Measurements from ENCODE around the gene SNTG2.

SNTG2 gene

GRCh38 chr2:1004398-1004797 is 53.7 kb downstream of the SNTG2 start:
- H3K4me1 ChIP-seq (ENCODE audit: control insufficient read depth in 2 of 2, insufficient read depth in 1 of 2, low read depth in 1 of 2, low read length in 2 of 2): no peaks in the 10 kb centered on the region
- no peak overlapping the region for H2AK5ac ChIP-seq (ENCODE audit: low read depth, low read length)

GRCh38 chr2:1010415-1010930 is 59.8 kb downstream of the SNTG2 start:
- H3K27ac ChIP-seq (replicated peaks; ENCODE audit: low read length): peak overlapping the region; percentile 70
- H3K4me2 ChIP-seq (ENCODE audit: insufficient read depth, low read length, poor library complexity, severe bottlenecking): no peak overlapping the region
- no peak overlapping the region for H3K9ac ChIP-seq (ENCODE audit: low read depth, low read length, poor library complexity)
- no peaks in the 10 kb centered on the region for H3K36me3 ChIP-seq (replicated peaks in 1 of 2; ENCODE audit: control insufficient read depth in 2 of 2, insufficient read depth in 2 of 2, low read length in 2 of 2)
- H3K4me3 ChIP-seq (ENCODE audit: low read length in 2 of 2): no peak overlapping the region
- no CpG with 5 or more reads among the region's 7 CpGs for WGBS, 2 donors (ENCODE audit: extremely low coverage in 2 of 2, insufficient read length in 2 of 2, insufficient replicate concordance in 1 of 2)
- no peak overlapping the region for H2BK120ac ChIP-seq (ENCODE audit: low read depth, low read length)
- no peak overlapping the region for H3K14ac ChIP-seq (ENCODE audit: low read length)
- peak overlapping the region; percentile 44 for H2AFZ ChIP-seq (ENCODE audit: low read length)
- no peak overlapping the region for H2BK5ac ChIP-seq (ENCODE audit: low read length)
- H2BK15ac ChIP-seq (ENCODE audit: low read length): no peak overlapping the region
- H3K23ac ChIP-seq (ENCODE audit: low read depth, low read length, poor library complexity): no peak overlapping the region
- DNase-seq (ENCODE audit: low spot score): peak; percentile 31
- H3K4me1 ChIP-seq (ENCODE audit: control insufficient read depth in 2 of 2, insufficient read depth in 1 of 2, low read depth in 1 of 2, low read length in 2 of 2): peaks cover 6 to 9% of the 10 kb centered on the region in 2 donors
- no peak overlapping the region for H4K91ac ChIP-seq (ENCODE audit: low read depth, low read length, poor library complexity)
- no peaks in the 10 kb centered on the region for H3K27me3 ChIP-seq (ENCODE audit: control insufficient read depth in 3 of 3, insufficient read depth in 3 of 3, low read depth in 1 of 3, low read length in 3 of 3)
- no peak overlapping the region for H2BK12ac ChIP-seq (ENCODE audit: low read length)
- H3K79me1 ChIP-seq (ENCODE audit: low read depth, low read length): no peaks in the 10 kb centered on the region
- no peak overlapping the region for H4K8ac ChIP-seq (ENCODE audit: low read depth, low read length)
- no peak overlapping the region for H3K18ac ChIP-seq (ENCODE audit: low read length)
- no peak overlapping the region for H2AK5ac ChIP-seq (ENCODE audit: low read depth, low read length)
- no peaks in the 10 kb centered on the region for H3K9me3 ChIP-seq (replicated peaks in 1 of 2; ENCODE audit: control insufficient read depth in 2 of 2, insufficient read depth in 1 of 2, low read depth in 1 of 2, low read length in 2 of 2)
- no peak overlapping the region for H3K4ac ChIP-seq (ENCODE audit: low read length)

More at GRCh38 chr2:1004398-1004797, 53.7 kb downstream of the SNTG2 start:
- H3K4me3 ChIP-seq (ENCODE audit: low read length in 2 of 2): no peak overlapping the region
- no peaks in the 10 kb centered on the region for H3K9me3 ChIP-seq (replicated peaks in 1 of 2; ENCODE audit: control insufficient read depth in 2 of 2, insufficient read depth in 1 of 2, low read depth in 1 of 2, low read length in 2 of 2)
- H3K14ac ChIP-seq (ENCODE audit: low read length): no peak overlapping the region
- H2AFZ ChIP-seq (ENCODE audit: low read length): no peak overlapping the region
- no peaks in the 10 kb centered on the region for H3K36me3 ChIP-seq (replicated peaks in 1 of 2; ENCODE audit: control insufficient read depth in 2 of 2, insufficient read depth in 2 of 2, low read length in 2 of 2)
- H3K4ac ChIP-seq (ENCODE audit: low read length): no peak overlapping the region
- H2BK5ac ChIP-seq (ENCODE audit: low read length): no peak overlapping the region
- H3K9ac ChIP-seq (ENCODE audit: low read depth, low read length, poor library complexity): no peak overlapping the region
- no peak overlapping the region for H3K4me2 ChIP-seq (ENCODE audit: insufficient read depth, low read length, poor library complexity, severe bottlenecking)
- no peak overlapping the region for H3K27ac ChIP-seq (replicated peaks; ENCODE audit: low read length)
- no peak overlapping the region for H3K18ac ChIP-seq (ENCODE audit: low read length)
- H2BK15ac ChIP-seq (ENCODE audit: low read length): no peak overlapping the region
- no peak overlapping the region for H3K23ac ChIP-seq (ENCODE audit: low read depth, low read length, poor library complexity)
- no peak for DNase-seq (ENCODE audit: low spot score)
- no peaks in the 10 kb centered on the region for H3K79me1 ChIP-seq (ENCODE audit: low read depth, low read length)
- H4K91ac ChIP-seq (ENCODE audit: low read depth, low read length, poor library complexity): no peak overlapping the region
- no CpG with 5 or more reads among the region's 5 CpGs for WGBS, 2 donors (ENCODE audit: extremely low coverage in 2 of 2, insufficient read length in 2 of 2, insufficient replicate concordance in 1 of 2)
- H2BK120ac ChIP-seq (ENCODE audit: low read depth, low read length): no peak overlapping the region
- H2BK12ac ChIP-seq (ENCODE audit: low read length): no peak overlapping the region
- H4K8ac ChIP-seq (ENCODE audit: low read depth, low read length): no peak overlapping the region
- H3K27me3 ChIP-seq (ENCODE audit: control insufficient read depth in 3 of 3, insufficient read depth in 3 of 3, low read depth in 1 of 3, low read length in 3 of 3): no peaks in the 10 kb centered on the region

GRCh38 chr2:1011006-1011405 is 60.4 kb downstream of the SNTG2 start:
- Histone ChIP-seq H4K91ac (ENCODE audit: low read depth, low read length, poor library complexity) (no peak overlapping the region), H2AFZ (ENCODE audit: low read length) (peak overlapping the region; percentile 44), H3K9ac (ENCODE audit: low read depth, low read length, poor library complexity) (no peak overlapping the region), H2BK12ac (ENCODE audit: low read length) (no peak overlapping the region), H3K9me3 (replicated peaks in 1 of 2; ENCODE audit: control insufficient read depth in 2 of 2, insufficient read depth in 1 of 2, low read depth in 1 of 2, low read length in 2 of 2) (no peaks in the 10 kb centered on the region), H3K23ac (ENCODE audit: low read depth, low read length, poor library complexity) (no peak overlapping the region), H3K27me3 (ENCODE audit: control insufficient read depth in 3 of 3, insufficient read depth in 3 of 3, low read depth in 1 of 3, low read length in 3 of 3) (no peaks in the 10 kb centered on the region), H4K8ac (ENCODE audit: low read depth, low read length) (no peak overlapping the region), H3K18ac (ENCODE audit: low read length) (no peak overlapping the region), H3K4me2 (ENCODE audit: insufficient read depth, low read length, poor library complexity, severe bottlenecking) (no peak overlapping the region), H2AK5ac (ENCODE audit: low read depth, low read length) (no peak overlapping the region), H2BK5ac (ENCODE audit: low read length) (no peak overlapping the region), H3K14ac (ENCODE audit: low read length) (no peak overlapping the region), H3K79me1 (ENCODE audit: low read depth, low read length) (no peaks in the 10 kb centered on the region), H3K4me1 (ENCODE audit: control insufficient read depth in 2 of 2, insufficient read depth in 1 of 2, low read depth in 1 of 2, low read length in 2 of 2) (peaks cover 6 to 9% of the 10 kb centered on the region in 2 donors), H2BK120ac (ENCODE audit: low read depth, low read length) (no peak overlapping the region), H3K36me3 (replicated peaks in 1 of 2; ENCODE audit: control insufficient read depth in 2 of 2, insufficient read depth in 2 of 2, low read length in 2 of 2) (no peaks in the 10 kb centered on the region), H3K27ac (replicated peaks; ENCODE audit: low read length) (no peak overlapping the region), H3K4me3 (ENCODE audit: low read length in 2 of 2) (no peak overlapping the region), H3K4ac (ENCODE audit: low read length) (no peak overlapping the region), H2BK15ac (ENCODE audit: low read length) (no peak overlapping the region)
- DNase-seq (ENCODE audit: low spot score): no peak
- WGBS, 2 donors (ENCODE audit: extremely low coverage in 2 of 2, insufficient read length in 2 of 2, insufficient replicate concordance in 1 of 2): no CpG with 5 or more reads among the region's 5 CpGs

GRCh38 chr2:1011985-1012384 is 61.3 kb downstream of the SNTG2 start:
- no peak overlapping the region for H3K4ac ChIP-seq (ENCODE audit: low read length)
- no peak overlapping the region for H3K9ac ChIP-seq (ENCODE audit: low read depth, low read length, poor library complexity)
- H3K14ac ChIP-seq (ENCODE audit: low read length): no peak overlapping the region
- peak overlapping the region in 1 of 2 donors; percentile 11 for H3K4me3 ChIP-seq (ENCODE audit: low read length in 2 of 2)
- H2AK5ac ChIP-seq (ENCODE audit: low read depth, low read length): peak overlapping the region; percentile 89
- H2AFZ ChIP-seq (ENCODE audit: low read length): no peak overlapping the region
- H3K4me2 ChIP-seq (ENCODE audit: insufficient read depth, low read length, poor library complexity, severe bottlenecking): no peak overlapping the region
- H4K91ac ChIP-seq (ENCODE audit: low read depth, low read length, poor library complexity): no peak overlapping the region
- no peak overlapping the region for H2BK120ac ChIP-seq (ENCODE audit: low read depth, low read length)
- no peak for DNase-seq (ENCODE audit: low spot score)
- H3K79me1 ChIP-seq (ENCODE audit: low read depth, low read length): no peaks in the 10 kb centered on the region
- no peak overlapping the region for H2BK5ac ChIP-seq (ENCODE audit: low read length)
- H2BK15ac ChIP-seq (ENCODE audit: low read length): no peak overlapping the region
- no peak overlapping the region for H4K8ac ChIP-seq (ENCODE audit: low read depth, low read length)
- no CpG with 5 or more reads among the region's 7 CpGs for WGBS, 2 donors (ENCODE audit: extremely low coverage in 2 of 2, insufficient read length in 2 of 2, insufficient replicate concordance in 1 of 2)
- H2BK12ac ChIP-seq (ENCODE audit: low read length): peak overlapping the region; percentile 41
- peak overlapping the region; percentile 57 for H3K18ac ChIP-seq (ENCODE audit: low read length)
- H3K4me1 ChIP-seq (ENCODE audit: control insufficient read depth in 2 of 2, insufficient read depth in 1 of 2, low read depth in 1 of 2, low read length in 2 of 2): peaks cover 6 to 9% of the 10 kb centered on the region in 2 donors
- no peaks in the 10 kb centered on the region for H3K9me3 ChIP-seq (replicated peaks in 1 of 2; ENCODE audit: control insufficient read depth in 2 of 2, insufficient read depth in 1 of 2, low read depth in 1 of 2, low read length in 2 of 2)
- H3K36me3 ChIP-seq (replicated peaks in 1 of 2; ENCODE audit: control insufficient read depth in 2 of 2, insufficient read depth in 2 of 2, low read length in 2 of 2): no peaks in the 10 kb centered on the region
- H3K23ac ChIP-seq (ENCODE audit: low read depth, low read length, poor library complexity): no peak overlapping the region
- H3K27me3 ChIP-seq (ENCODE audit: control insufficient read depth in 3 of 3, insufficient read depth in 3 of 3, low read depth in 1 of 3, low read length in 3 of 3): no peaks in the 10 kb centered on the region
- H3K27ac ChIP-seq (replicated peaks; ENCODE audit: low read length): no peak overlapping the region
